IMR-90 (cell line): ENCODE data around the gene PDE6B. TPM values are rescaled to one million over a fixed set of nuclear protein-coding genes. Genes with fewer than 3 reads are reported as not detected.

Source experiments
- ATAC-seq: fragments of 200-7000 bp; cut with Tn5 transposase; 2 replicates; pipeline ENCODE4 v1.9.1; 2020; ENCODE audit warnings: low read depth, mild to moderate bottlenecking, moderate library complexity
- BruUV-seq: library from RNA; stranded (reverse); fragments of 400-500 nt; replicated peaks from 2 replicates; lab custom pipeline; 2021; lab: Mats Ljungman, UMichigan
- CTCF ChIA-PET: fragments of 300-600 bp; formaldehyde crosslinking; extraction: SDS; loops from one replicate; lab custom pipeline; 2021; ENCODE audit warnings: antibody characterized with exemption; lab: Yijun Ruan, JAX
- POLR2A ChIA-PET: fragments of 300-600 bp; sonication (Branson Sonifier 250); formaldehyde crosslinking; loops from one replicate; lab custom pipeline; 2022; ENCODE audit warnings: antibody characterized with exemption; ENCODE audit not compliant: unreplicated experiment; lab: Charles Lee
- DNase-seq: peaks from one replicate; pipeline ENCODE4 v3.0.0; 2013
- H2AFZ ChIP-seq: replicated peaks from 2 replicates; pipeline ENCODE3; 2013; ENCODE audit warnings: low read length, mild to moderate bottlenecking; ENCODE audit not compliant: poor library complexity
- H2AK5ac ChIP-seq: 2 replicates; pipeline ENCODE4 v1.6.1; 2013; ENCODE audit warnings: low read depth, low read length, inconsistent platforms
- H2AK9ac ChIP-seq: replicated peaks from 2 replicates; pipeline ENCODE3; 2013; ENCODE audit warnings: mild to moderate bottlenecking, low read depth, low read length, moderate library complexity; ENCODE audit not compliant: poor library complexity
- H2BK120ac ChIP-seq: 2 replicates; pipeline ENCODE4 v1.6.1; 2013; ENCODE audit warnings: low read depth, low read length, inconsistent platforms
- H2BK15ac ChIP-seq: 3 replicates; pipeline ENCODE4 v1.6.1; 2013; ENCODE audit warnings: low read depth, low read length, inconsistent platforms
- H2BK20ac ChIP-seq: 2 replicates; pipeline ENCODE4 v1.6.1; 2013; ENCODE audit warnings: low read depth, mild to moderate bottlenecking, inconsistent platforms, low read length, moderate library complexity
- H2BK5ac ChIP-seq: 2 replicates; pipeline ENCODE4 v1.6.1; 2013; ENCODE audit warnings: mild to moderate bottlenecking, low read depth, low read length, inconsistent platforms; ENCODE audit not compliant: poor library complexity, severe bottlenecking
- H3K14ac ChIP-seq: replicated peaks from 2 replicates; pipeline ENCODE4 v1.6.1; 2013; ENCODE audit warnings: low read depth, low read length, inconsistent platforms
- H3K18ac ChIP-seq: 2 replicates; pipeline ENCODE4 v1.6.1; 2013; ENCODE audit warnings: low read depth, low read length, control low read depth
- H3K23ac ChIP-seq: 2 replicates; pipeline ENCODE4 v1.6.1; 2013; ENCODE audit warnings: low read depth, low read length, inconsistent platforms
- H3K27ac ChIP-seq: 2 replicates; pipeline ENCODE4 v1.5.1; 2013; ENCODE audit warnings: mild to moderate bottlenecking, control low read depth, low read length; ENCODE audit not compliant: insufficient read depth
- H3K27me3 ChIP-seq: 2 replicates; pipeline ENCODE4 v1.6.1; 2013; ENCODE audit warnings: low read length; ENCODE audit not compliant: control insufficient read depth, insufficient read depth
- H3K36me3 ChIP-seq: 2 replicates; pipeline ENCODE4 v1.6.1; 2013; ENCODE audit warnings: low read length, mixed read lengths; ENCODE audit not compliant: control insufficient read depth, insufficient read depth
- H3K4ac ChIP-seq: 2 replicates; pipeline ENCODE4 v1.6.1; 2013; ENCODE audit warnings: low read depth, low read length, inconsistent platforms
- H3K4me1 ChIP-seq: 2 replicates; pipeline ENCODE4 v1.6.1; 2013; ENCODE audit warnings: low read length, mixed read lengths; ENCODE audit not compliant: control insufficient read depth, insufficient read depth
- H3K4me2 ChIP-seq: 2 replicates; pipeline ENCODE4 v1.6.1; 2013; ENCODE audit warnings: low read depth, mild to moderate bottlenecking, control low read depth, low read length, moderate library complexity
- H3K4me3 ChIP-seq: 2 replicates; pipeline ENCODE4 v1.5.1; 2013; ENCODE audit warnings: low read depth, mild to moderate bottlenecking, control low read depth, low read length, moderate library complexity; ENCODE audit not compliant: insufficient read depth
- H3K56ac ChIP-seq: 2 replicates; pipeline ENCODE4 v1.6.1; 2013; ENCODE audit warnings: low read length, inconsistent platforms; ENCODE audit not compliant: insufficient read depth; ENCODE audit errors: extremely low read depth
- H3K79me1 ChIP-seq, 2 experiments: 2 replicates each; pipeline ENCODE4 v1.6.1; 2013; ENCODE audit warnings: low read length in 2 of 2, inconsistent platforms in 1 of 2, low read depth in 1 of 2
- H3K9ac ChIP-seq: 2 replicates; pipeline ENCODE4 v1.6.1; 2013; ENCODE audit warnings: low read depth, low read length, control low read depth
- H3K9me1 ChIP-seq: 2 replicates; pipeline ENCODE4 v1.6.1; 2013; ENCODE audit warnings: low read length, inconsistent platforms; ENCODE audit not compliant: insufficient read depth
- H3K9me3 ChIP-seq: 2 replicates; pipeline ENCODE4 v1.6.1; 2013; ENCODE audit warnings: low read length; ENCODE audit not compliant: control insufficient read depth, insufficient read depth
- H4K20me1 ChIP-seq: 2 replicates; pipeline ENCODE4 v1.6.1; 2013; ENCODE audit warnings: low read length, inconsistent platforms; ENCODE audit not compliant: insufficient read depth
- H4K5ac ChIP-seq: 2 replicates; pipeline ENCODE4 v1.6.1; 2013; ENCODE audit warnings: mild to moderate bottlenecking, low read depth, low read length, control low read depth
- H4K8ac ChIP-seq, 2 experiments: 2 replicates each; pipeline ENCODE4 v1.6.1; 2013; ENCODE audit warnings: low read depth in 2 of 2, low read length in 2 of 2, control low read depth in 1 of 2, inconsistent platforms in 1 of 2
- H4K91ac ChIP-seq: 2 replicates; pipeline ENCODE4 v1.6.1; 2013; ENCODE audit warnings: low read depth, low read length, inconsistent platforms; ENCODE audit not compliant: insufficient read depth
- BHLHE40 ChIP-seq: fragments of 150-350 bp; IDR thresholded peaks from 2 replicates; pipeline ENCODE4 v1.6.1; 2016; ENCODE audit warnings: mild to moderate bottlenecking, low read depth, low read length
- CEBPB ChIP-seq: IDR thresholded peaks from 2 replicates; pipeline ENCODE4 v1.6.1; 2012; ENCODE audit warnings: low read depth, low read length, improper control_type of control experiment
- CHD1 ChIP-seq: IDR thresholded peaks from 2 replicates; pipeline ENCODE4 v1.6.1; 2012; ENCODE audit warnings: low read depth, low read length, improper control_type of control experiment
- CTCF ChIP-seq: conservative IDR thresholded peaks from 2 replicates; pipeline ENCODE4 v1.5.1; 2012; ENCODE audit warnings: mild to moderate bottlenecking, low read depth, low read length, improper control_type of control experiment
- FOS ChIP-seq: fragments of 150-350 bp; IDR thresholded peaks from 2 replicates; pipeline ENCODE4 v1.6.1; 2016; ENCODE audit warnings: low read depth, low read length
- MAFK ChIP-seq: IDR thresholded peaks from 2 replicates; pipeline ENCODE4 v1.6.1; 2012; ENCODE audit warnings: low read depth, low read length, improper control_type of control experiment
- MAZ ChIP-seq: IDR thresholded peaks from 2 replicates; pipeline ENCODE4 v1.6.1; 2012; ENCODE audit warnings: low read depth, mild to moderate bottlenecking, low read length, improper control_type of control experiment, moderate library complexity, borderline replicate concordance
- NFE2L2 ChIP-seq: fragments of 150-350 bp; IDR thresholded peaks from 2 replicates; pipeline ENCODE4 v1.6.1; 2016; ENCODE audit warnings: low read depth, mild to moderate bottlenecking, low read length
- POLR2A ChIP-seq: IDR thresholded peaks from 2 replicates; pipeline ENCODE4 v1.6.1; 2012; ENCODE audit warnings: mild to moderate bottlenecking, low read depth, low read length
- RAD21 ChIP-seq: IDR thresholded peaks from 2 replicates; pipeline ENCODE4 v1.6.1; 2012; ENCODE audit warnings: low read length, improper control_type of control experiment
- RCOR1 ChIP-seq: IDR thresholded peaks from 2 replicates; pipeline ENCODE4 v1.6.1; 2012; ENCODE audit warnings: mild to moderate bottlenecking, low read length, improper control_type of control experiment; ENCODE audit not compliant: insufficient replicate concordance
- RFX5 ChIP-seq: IDR thresholded peaks from 2 replicates; pipeline ENCODE4 v1.8.0; 2012; ENCODE audit warnings: low read depth, mild to moderate bottlenecking, low read length, moderate library complexity
- SMC3 ChIP-seq: fragments of 150-350 bp; IDR thresholded peaks from 2 replicates; pipeline ENCODE4 v1.6.1; 2016; ENCODE audit warnings: low read depth, mild to moderate bottlenecking, antibody characterized with exemption, low read length, moderate library complexity
- WGBS, 2 experiments: methylation state at CpG; one replicate each; pipeline versions ENCODE4 v1.1.5 to v1.1.7; 2013; ENCODE audit warnings: missing lambda C conversion rate in 2 of 2; ENCODE audit not compliant: insufficient read length in 1 of 2; ENCODE audit errors: extremely low coverage in 2 of 2; 5-methylcytosine and 5-hydroxymethylcytosine counted together
- dilution Hi-C: fragments of 300-500 bp; cut with HindIII; formaldehyde crosslinking; loops from one replicate; pipeline ENCODE4 v1.14.3; 2018; ENCODE audit warnings: low sequenced_read_pairs; ENCODE audit not compliant: unreplicated experiment
- in situ Hi-C: fragments of 300-500 bp; cut with MboI; formaldehyde crosslinking; loops from 3 replicates; pipeline ENCODE4 v1.14.3; 2019; ENCODE audit warnings: low sequenced_read_pairs, inconsistent platforms, mixed read lengths
- intact Hi-C: fragments of 100-400 bp; cut with micrococcal nuclease; formaldehyde crosslinking; loops from 2 replicates; pipeline ENCODE4 v1.10.0; 2022
- polyA plus RNA-seq, 3 experiments: library from polyadenylated mRNA; depleted of rRNA; stranded (reverse); fragments of >200 nt; gene quantifications; 2 replicates each; pipeline ENCODE4 v1.2.3, GENCODE V29; 2012; ENCODE audit warnings: low replicate concordance in 1 of 3
- total RNA-seq: library from RNA; depleted of rRNA; stranded (reverse); fragments of >200 nt; gene quantifications from 2 replicates; pipeline ENCODE4 v1.2.3, GENCODE V29; 2012
- TF ChIP-seq, protein P1 (sequence below): fragments of 150-350 bp; IDR thresholded peaks from 2 replicates; pipeline ENCODE4 v1.6.1; 2017; ENCODE audit warnings: mild to moderate bottlenecking, antibody characterized with exemption, low read length, low read depth
- TF ChIP-seq, protein P2 (sequence below): fragments of 150-350 bp; IDR thresholded peaks from 2 replicates; pipeline ENCODE4 v1.6.1; 2016; ENCODE audit warnings: low read depth, mild to moderate bottlenecking, low read length, moderate library complexity, borderline replicate concordance

The PDE6B gene
- total and polyA plus RNA-seq, 2 of the 4 experiments (the other 2 are of a cell fraction) = under 0.01 TPM; not detected in 1

GRCh38 chr4:706834-707598 lies 81.6 kb downstream of the PDE6B start:
- Histone ChIP-seq H3K9ac (peak overlapping the region; percentile 67), H3K79me1 (peaks cover 15 to 39% of the 10 kb centered on the region in 2 experiments; a peak in 3 of 4 replicates), H3K23ac (0 out of 2 replicates have a peak overlapping the region, but pooled peaks have one; percentile 4), H2AFZ (no peak overlapping the region), H2BK15ac (no peak overlapping the region), H3K14ac (no peak overlapping the region), H3K18ac (no peak overlapping the region), H3K27ac (peak overlapping the region; percentile 42; the same call in 1 of the 2 replicates), H4K20me1 (peaks cover 37% of the 10 kb centered on the region), H4K8ac (no peak overlapping the region), H2AK5ac (no peak overlapping the region; the same call in 1 of the 2 replicates), H3K4me1 (peaks cover 14% of the 10 kb centered on the region; the same call in 1 of the 2 replicates), H3K56ac (no peak overlapping the region), H3K4ac (no peak overlapping the region), H4K5ac (no peak overlapping the region), H3K4me2 (peak overlapping the region; percentile 98), H4K91ac (no peak overlapping the region), H2BK5ac (no peak overlapping the region), H3K36me3 (peaks cover 7% of the 10 kb centered on the region), H3K9me1 (peaks cover 13% of the 10 kb centered on the region), H2BK20ac (no peak overlapping the region), H3K9me3 (no peaks in the 10 kb centered on the region), H3K27me3 (peaks cover 6% of the 10 kb centered on the region; the same call in 1 of the 2 replicates), H3K4me3 (peak overlapping the region; percentile 97), H2BK120ac (no peak overlapping the region), H2AK9ac (peak overlapping the region; percentile 90)
- DNase-seq = no peak
- ChIA-PET CTCF (no interaction called here), POLR2A (no interaction called here)
- 49% methylated on average over 5 of the region's 21 CpGs; no CpG with 5 or more reads in 1 of the 2 experiments for WGBS, 2 experiments
- BruUV-seq = no TSS peak
- intact Hi-C loops (no loop called here), in situ Hi-C loops (no loop called here), dilution Hi-C loops (no loop called here)
- ATAC-seq = no peak
- TF ChIP-seq FOS (no peak), RAD21 (no peak), CEBPB (no peak), MAFK (no peak), RFX5 (no peak), POLR2A (no peak), RCOR1 (no peak), BHLHE40 (no peak), CTCF (no peak), CHD1 (no peak), MAZ (no peak), SMC3 (no peak), NFE2L2 (no peak)
- TF ChIP-seq, protein P1, sequence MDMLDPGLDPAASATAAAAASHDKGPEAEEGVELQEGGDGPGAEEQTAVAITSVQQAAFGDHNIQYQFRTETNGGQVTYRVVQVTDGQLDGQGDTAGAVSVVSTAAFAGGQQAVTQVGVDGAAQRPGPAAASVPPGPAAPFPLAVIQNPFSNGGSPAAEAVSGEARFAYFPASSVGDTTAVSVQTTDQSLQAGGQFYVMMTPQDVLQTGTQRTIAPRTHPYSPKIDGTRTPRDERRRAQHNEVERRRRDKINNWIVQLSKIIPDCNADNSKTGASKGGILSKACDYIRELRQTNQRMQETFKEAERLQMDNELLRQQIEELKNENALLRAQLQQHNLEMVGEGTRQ = no peak
- TF ChIP-seq, protein P2, sequence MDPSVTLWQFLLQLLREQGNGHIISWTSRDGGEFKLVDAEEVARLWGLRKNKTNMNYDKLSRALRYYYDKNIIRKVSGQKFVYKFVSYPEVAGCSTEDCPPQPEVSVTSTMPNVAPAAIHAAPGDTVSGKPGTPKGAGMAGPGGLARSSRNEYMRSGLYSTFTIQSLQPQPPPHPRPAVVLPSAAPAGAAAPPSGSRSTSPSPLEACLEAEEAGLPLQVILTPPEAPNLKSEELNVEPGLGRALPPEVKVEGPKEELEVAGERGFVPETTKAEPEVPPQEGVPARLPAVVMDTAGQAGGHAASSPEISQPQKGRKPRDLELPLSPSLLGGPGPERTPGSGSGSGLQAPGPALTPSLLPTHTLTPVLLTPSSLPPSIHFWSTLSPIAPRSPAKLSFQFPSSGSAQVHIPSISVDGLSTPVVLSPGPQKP = no peak
